ENCODE data around the gene ACOX1. TPM values are rescaled to one million over a fixed set of nuclear protein-coding genes. Genes with fewer than 3 reads are reported as not detected.

Gene ACOX1
- polyA plus RNA-seq, 1 of the 3 experiments (the other 2 are of a cell fraction) = 21.5 TPM

DNA sequence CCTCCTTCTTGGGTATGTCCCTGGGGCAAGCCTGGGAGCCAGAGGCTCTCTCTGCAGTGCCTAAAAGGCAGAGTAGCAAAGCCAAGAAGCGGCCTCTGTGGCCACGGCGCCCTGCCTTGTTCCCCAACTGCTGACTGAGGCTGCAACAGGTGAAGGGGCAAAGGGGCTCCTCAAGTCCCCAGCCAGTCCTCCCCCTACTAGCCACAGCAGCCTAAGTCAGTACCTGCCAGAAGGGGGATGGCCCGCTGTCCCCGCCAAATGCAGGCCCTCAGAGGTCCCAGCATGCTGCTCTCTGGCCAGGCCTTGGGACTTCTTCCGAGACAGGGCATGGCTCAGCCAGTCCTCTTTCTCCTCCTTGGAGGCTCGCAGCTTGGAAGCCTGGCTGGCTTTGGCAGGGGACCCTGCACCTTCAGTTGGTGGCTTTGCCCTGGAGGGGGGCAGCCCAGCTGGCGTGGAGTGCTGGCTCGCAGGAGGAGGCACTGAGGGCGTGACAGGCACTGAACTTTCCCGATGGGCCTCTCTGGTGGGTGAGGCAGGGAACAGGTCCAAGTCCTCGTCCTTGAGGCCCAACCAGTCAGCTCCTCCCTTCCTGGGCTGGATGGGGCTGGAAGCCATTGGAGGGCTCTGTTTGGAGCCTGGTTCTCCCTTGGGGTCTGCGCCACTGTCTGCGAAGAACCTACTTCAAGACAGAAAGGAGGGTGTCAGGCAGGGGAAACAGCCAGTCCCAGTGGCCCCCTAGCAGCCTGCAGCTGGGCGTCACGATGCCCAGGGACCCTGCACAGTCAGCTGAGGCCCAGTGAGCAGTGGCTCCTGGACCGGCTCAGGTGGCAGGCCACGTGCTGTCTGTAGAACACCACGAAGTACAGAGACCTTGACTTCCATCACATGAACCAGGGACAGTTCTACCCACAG, 55.7 kb downstream of the ACOX1 start:
- no peak overlapping the region for H3K4me3 ChIP-seq (ENCODE audit: low read depth in 2 of 2, low read length in 1 of 2)
- no peaks in the 10 kb centered on the region for H3K4me1 ChIP-seq (ENCODE audit: control insufficient read depth in 1 of 2, insufficient read depth in 2 of 2, low read depth in 1 of 2, low read length in 1 of 2)
- TF ChIP-seq, protein P1, sequence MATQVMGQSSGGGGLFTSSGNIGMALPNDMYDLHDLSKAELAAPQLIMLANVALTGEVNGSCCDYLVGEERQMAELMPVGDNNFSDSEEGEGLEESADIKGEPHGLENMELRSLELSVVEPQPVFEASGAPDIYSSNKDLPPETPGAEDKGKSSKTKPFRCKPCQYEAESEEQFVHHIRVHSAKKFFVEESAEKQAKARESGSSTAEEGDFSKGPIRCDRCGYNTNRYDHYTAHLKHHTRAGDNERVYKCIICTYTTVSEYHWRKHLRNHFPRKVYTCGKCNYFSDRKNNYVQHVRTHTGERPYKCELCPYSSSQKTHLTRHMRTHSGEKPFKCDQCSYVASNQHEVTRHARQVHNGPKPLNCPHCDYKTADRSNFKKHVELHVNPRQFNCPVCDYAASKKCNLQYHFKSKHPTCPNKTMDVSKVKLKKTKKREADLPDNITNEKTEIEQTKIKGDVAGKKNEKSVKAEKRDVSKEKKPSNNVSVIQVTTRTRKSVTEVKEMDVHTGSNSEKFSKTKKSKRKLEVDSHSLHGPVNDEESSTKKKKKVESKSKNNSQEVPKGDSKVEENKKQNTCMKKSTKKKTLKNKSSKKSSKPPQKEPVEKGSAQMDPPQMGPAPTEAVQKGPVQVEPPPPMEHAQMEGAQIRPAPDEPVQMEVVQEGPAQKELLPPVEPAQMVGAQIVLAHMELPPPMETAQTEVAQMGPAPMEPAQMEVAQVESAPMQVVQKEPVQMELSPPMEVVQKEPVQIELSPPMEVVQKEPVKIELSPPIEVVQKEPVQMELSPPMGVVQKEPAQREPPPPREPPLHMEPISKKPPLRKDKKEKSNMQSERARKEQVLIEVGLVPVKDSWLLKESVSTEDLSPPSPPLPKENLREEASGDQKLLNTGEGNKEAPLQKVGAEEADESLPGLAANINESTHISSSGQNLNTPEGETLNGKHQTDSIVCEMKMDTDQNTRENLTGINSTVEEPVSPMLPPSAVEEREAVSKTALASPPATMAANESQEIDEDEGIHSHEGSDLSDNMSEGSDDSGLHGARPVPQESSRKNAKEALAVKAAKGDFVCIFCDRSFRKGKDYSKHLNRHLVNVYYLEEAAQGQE (IDR thresholded peaks at IDR 0.05; ENCODE audit: low read depth, low read length) = no peak
- TF ChIP-seq EZH2phosphoT487 (IDR thresholded peaks at IDR 0.05; ENCODE audit: borderline replicate concordance, low read depth) = no peak
- no peaks in the 10 kb centered on the region for H3K9me3 ChIP-seq
- no peak for DNase-seq
- no peaks in the 10 kb centered on the region for H3K79me2 ChIP-seq (ENCODE audit: insufficient read depth)
- no peak overlapping the region for H3K27ac ChIP-seq (ENCODE audit: low read depth in 2 of 2, low read length in 1 of 2)
- H2AFZ ChIP-seq (ENCODE audit: low read depth) = no peak overlapping the region
- no peaks in the 10 kb centered on the region for H3K27me3 ChIP-seq (ENCODE audit: insufficient read depth)
- CTCF ChIA-PET = interaction anchor here (1.2 to 2.2 kb wide), 2 partner anchors 18 to 82 kb away, joined by 6 to 8 read pairs; no protein-coding TSS in a partner anchor
- no peaks in the 10 kb centered on the region for H3F3A ChIP-seq (replicated peaks; ENCODE audit: insufficient read depth)
- no peaks in the 10 kb centered on the region for H3K9me2 ChIP-seq
- H3K36me3 ChIP-seq (replicated peaks in 1 of 2; ENCODE audit: control insufficient read depth in 1 of 2, insufficient read depth in 2 of 2, low read length in 1 of 2) = peaks cover 10 to 22% of the 10 kb centered on the region in 2 experiments
- POLR2A ChIA-PET = no interaction called here
- H3K9ac ChIP-seq = no peak overlapping the region
- no peaks in the 10 kb centered on the region for H4K20me1 ChIP-seq (ENCODE audit: insufficient read depth)
- WGBS (ENCODE audit: low lambda C conversion rate) = 90% methylated on average over 14 of the region's 19 CpGs
- no peak overlapping the region for H3K4me2 ChIP-seq

DNA sequence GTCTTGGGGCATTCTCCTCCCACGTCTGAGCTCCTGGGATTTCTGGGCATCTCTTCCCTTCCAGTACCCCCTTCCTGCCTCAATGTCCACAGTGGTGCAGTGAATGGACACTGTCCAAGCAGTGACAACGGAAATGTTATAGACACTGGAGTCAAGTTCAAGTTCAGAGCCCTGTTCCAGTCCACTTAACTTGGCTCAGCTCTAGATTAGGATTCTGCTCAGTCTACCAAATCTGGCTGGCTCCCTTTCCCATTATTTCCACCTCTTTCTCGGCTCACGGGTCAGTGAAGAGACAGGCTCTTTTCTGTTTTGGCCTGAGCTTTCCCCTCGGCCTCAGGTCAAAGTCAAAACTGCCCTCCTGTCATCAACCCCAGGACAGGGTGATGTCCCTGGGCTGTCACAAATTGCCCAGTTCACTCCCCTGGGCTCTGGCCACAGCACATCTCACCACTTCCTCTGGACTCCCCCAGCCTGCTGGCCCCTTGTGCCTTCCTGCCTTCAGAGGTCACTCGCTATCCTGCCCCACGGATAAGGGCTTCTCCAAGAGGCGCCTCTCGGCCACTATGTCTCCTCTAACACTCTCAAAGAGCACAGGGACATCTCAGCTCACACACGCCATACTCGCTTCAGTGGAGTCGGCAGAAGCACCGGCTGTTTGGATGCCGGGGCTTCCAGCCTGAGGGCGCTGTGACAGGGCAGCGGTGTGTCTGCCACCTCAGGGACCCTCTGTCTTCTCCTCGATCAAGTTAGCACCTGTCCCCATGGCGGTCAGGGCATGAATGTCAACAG, 56.6 kb downstream of the ACOX1 start:
- H3K9ac ChIP-seq = no peak overlapping the region
- H3K36me3 ChIP-seq (replicated peaks in 1 of 2; ENCODE audit: control insufficient read depth in 1 of 2, insufficient read depth in 2 of 2, low read length in 1 of 2) = peaks cover 10 to 22% of the 10 kb centered on the region in 2 experiments
- H3K27me3 ChIP-seq (ENCODE audit: insufficient read depth) = no peaks in the 10 kb centered on the region
- 93% methylated on average over 18 of the region's 18 CpGs for WGBS (ENCODE audit: low lambda C conversion rate)
- no peak for DNase-seq
- no peak overlapping the region for H3K4me3 ChIP-seq (ENCODE audit: low read depth in 2 of 2, low read length in 1 of 2)
- H4K20me1 ChIP-seq (ENCODE audit: insufficient read depth) = no peaks in the 10 kb centered on the region
- H3K4me1 ChIP-seq (ENCODE audit: control insufficient read depth in 1 of 2, insufficient read depth in 2 of 2, low read depth in 1 of 2, low read length in 1 of 2) = no peaks in the 10 kb centered on the region
- H3K79me2 ChIP-seq (ENCODE audit: insufficient read depth) = no peaks in the 10 kb centered on the region
- no peak overlapping the region for H3K27ac ChIP-seq (ENCODE audit: low read depth in 2 of 2, low read length in 1 of 2)
- H3K9me2 ChIP-seq = no peaks in the 10 kb centered on the region
- no peaks in the 10 kb centered on the region for H3F3A ChIP-seq (replicated peaks; ENCODE audit: insufficient read depth)
- POLR2A ChIA-PET = no interaction called here
- no peak overlapping the region for H2AFZ ChIP-seq (ENCODE audit: low read depth)
- TF ChIP-seq EZH2phosphoT487 (IDR thresholded peaks at IDR 0.05; ENCODE audit: borderline replicate concordance, low read depth) = no peak
- no peak for TF ChIP-seq NFIC (IDR thresholded peaks at IDR 0.05; ENCODE audit: borderline replicate concordance)
- TF ChIP-seq NRF1 (IDR thresholded peaks at IDR 0.05; ENCODE audit: low read depth, low read length) = no peak
- TF ChIP-seq RCOR1 (IDR thresholded peaks at IDR 0.05; ENCODE audit: low read length) = no peak
- TF ChIP-seq, protein P2, sequence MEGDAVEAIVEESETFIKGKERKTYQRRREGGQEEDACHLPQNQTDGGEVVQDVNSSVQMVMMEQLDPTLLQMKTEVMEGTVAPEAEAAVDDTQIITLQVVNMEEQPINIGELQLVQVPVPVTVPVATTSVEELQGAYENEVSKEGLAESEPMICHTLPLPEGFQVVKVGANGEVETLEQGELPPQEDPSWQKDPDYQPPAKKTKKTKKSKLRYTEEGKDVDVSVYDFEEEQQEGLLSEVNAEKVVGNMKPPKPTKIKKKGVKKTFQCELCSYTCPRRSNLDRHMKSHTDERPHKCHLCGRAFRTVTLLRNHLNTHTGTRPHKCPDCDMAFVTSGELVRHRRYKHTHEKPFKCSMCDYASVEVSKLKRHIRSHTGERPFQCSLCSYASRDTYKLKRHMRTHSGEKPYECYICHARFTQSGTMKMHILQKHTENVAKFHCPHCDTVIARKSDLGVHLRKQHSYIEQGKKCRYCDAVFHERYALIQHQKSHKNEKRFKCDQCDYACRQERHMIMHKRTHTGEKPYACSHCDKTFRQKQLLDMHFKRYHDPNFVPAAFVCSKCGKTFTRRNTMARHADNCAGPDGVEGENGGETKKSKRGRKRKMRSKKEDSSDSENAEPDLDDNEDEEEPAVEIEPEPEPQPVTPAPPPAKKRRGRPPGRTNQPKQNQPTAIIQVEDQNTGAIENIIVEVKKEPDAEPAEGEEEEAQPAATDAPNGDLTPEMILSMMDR (IDR thresholded peaks at IDR 0.05) = no peak
- TF ChIP-seq, protein P3, sequence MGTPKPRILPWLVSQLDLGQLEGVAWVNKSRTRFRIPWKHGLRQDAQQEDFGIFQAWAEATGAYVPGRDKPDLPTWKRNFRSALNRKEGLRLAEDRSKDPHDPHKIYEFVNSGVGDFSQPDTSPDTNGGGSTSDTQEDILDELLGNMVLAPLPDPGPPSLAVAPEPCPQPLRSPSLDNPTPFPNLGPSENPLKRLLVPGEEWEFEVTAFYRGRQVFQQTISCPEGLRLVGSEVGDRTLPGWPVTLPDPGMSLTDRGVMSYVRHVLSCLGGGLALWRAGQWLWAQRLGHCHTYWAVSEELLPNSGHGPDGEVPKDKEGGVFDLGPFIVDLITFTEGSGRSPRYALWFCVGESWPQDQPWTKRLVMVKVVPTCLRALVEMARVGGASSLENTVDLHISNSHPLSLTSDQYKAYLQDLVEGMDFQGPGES (IDR thresholded peaks at IDR 0.05; ENCODE audit: low read depth, low read length) = no peak
- no peak for TF ChIP-seq TEAD4 (IDR thresholded peaks at IDR 0.05; ENCODE audit: borderline replicate concordance, insufficient read depth)
- no peak for TF ChIP-seq CHD2 (IDR thresholded peaks at IDR 0.05; ENCODE audit: low read length, partially characterized antibody)
- no peak for TF ChIP-seq ELF1 (IDR thresholded peaks at IDR 0.05)
- TF ChIP-seq PBX3 (IDR thresholded peaks at IDR 0.05) = no peak
- TF ChIP-seq POLR2AphosphoS5 (IDR thresholded peaks at IDR 0.05; ENCODE audit: low read depth, low read length) = no peak
- TF ChIP-seq, protein P4, sequence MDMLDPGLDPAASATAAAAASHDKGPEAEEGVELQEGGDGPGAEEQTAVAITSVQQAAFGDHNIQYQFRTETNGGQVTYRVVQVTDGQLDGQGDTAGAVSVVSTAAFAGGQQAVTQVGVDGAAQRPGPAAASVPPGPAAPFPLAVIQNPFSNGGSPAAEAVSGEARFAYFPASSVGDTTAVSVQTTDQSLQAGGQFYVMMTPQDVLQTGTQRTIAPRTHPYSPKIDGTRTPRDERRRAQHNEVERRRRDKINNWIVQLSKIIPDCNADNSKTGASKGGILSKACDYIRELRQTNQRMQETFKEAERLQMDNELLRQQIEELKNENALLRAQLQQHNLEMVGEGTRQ (IDR thresholded peaks at IDR 0.05; ENCODE audit: borderline replicate concordance, low read depth, low read length) = no peak
- TF ChIP-seq YY1 (IDR thresholded peaks at IDR 0.05; ENCODE audit: low read depth) = no peak
- CTCF ChIA-PET = interaction anchor here (0.9 to 3.0 kb wide), 7 partner anchors 8 to 96 kb away, joined by 3 to 22 read pairs (median 5); partner anchors contain the start of genes MRPL38 and TRIM47
- H3K4me2 ChIP-seq = no peak overlapping the region
- no peaks in the 10 kb centered on the region for H3K9me3 ChIP-seq

Data from SK-N-SH (cell line).